HEK293 (cell line): ENCODE results near the gene SLC14A1.

Experiments
- CTCF ChIA-PET: fragments of 350-600 bp; formaldehyde crosslinking; extraction: SDS; loops from one replicate; lab custom pipeline; 2021; ENCODE audit warnings: antibody characterized with exemption; lab: Yijun Ruan, JAX
- POLR2A ChIA-PET: fragments of 300-600 bp; formaldehyde crosslinking; extraction: SDS; loops from one replicate; lab custom pipeline; 2020; ENCODE audit warnings: antibody characterized with exemption, inconsistent platforms; lab: Yijun Ruan, JAX
- H3K27ac ChIP-seq: fragments of 200-500 bp; sonication (Bioruptor generic); 2 replicates; pipeline ENCODE4 v1.5.1; 2014; ENCODE audit warnings: low read depth, low read length, control low read depth, inconsistent platforms; ENCODE audit errors: extremely low read depth
- H3K36me3 ChIP-seq, 2 experiments: fragments of 200-500 bp in 1 of 2; sonication (Bioruptor generic) in 1 of 2; 1 replicate in 1 of 2; 2 replicates in 1 of 2; pipeline ENCODE4 v1.5.1; 2014 to 2017; ENCODE audit warnings: inconsistent platforms in 2 of 2, low read length in 2 of 2; ENCODE audit not compliant: control insufficient read depth in 2 of 2, insufficient read depth in 1 of 2
- H3K4me1 ChIP-seq: fragments of 200-500 bp; sonication (Bioruptor generic); 2 replicates; pipeline ENCODE4 v1.5.1; 2014; ENCODE audit warnings: mild to moderate bottlenecking, low read length, inconsistent platforms; ENCODE audit not compliant: control insufficient read depth, insufficient read depth
- H3K4me3 ChIP-seq: 2 replicates; pipeline ENCODE4 v1.5.1; 2011; ENCODE audit warnings: low read depth, mild to moderate bottlenecking, control low read depth, low read length, moderate library complexity
- H3K9me3 ChIP-seq: fragments of 200-500 bp; sonication (Bioruptor generic); 2 replicates; pipeline ENCODE4 v1.5.1; 2014; ENCODE audit warnings: low read depth, low read length, inconsistent platforms; ENCODE audit not compliant: control insufficient read depth, insufficient read depth
- IKZF3 ChIP-seq: fragments of 450-650 bp; IDR thresholded peaks from 2 replicates; pipeline ENCODE4 v1.5.0; 2018; ENCODE audit warnings: missing biosample characterization, mild to moderate bottlenecking, missing genetic modification characterization, moderate library complexity
- PBX3 ChIP-seq: sonication (generic); formaldehyde crosslinking; IDR thresholded peaks from 2 replicates; pipeline ENCODE4 v1.8.1; 2022; ENCODE audit warnings: mild to moderate bottlenecking, moderate library complexity, missing genetic modification reagents
- PRDM1 ChIP-seq: fragments of 450-650 bp; formaldehyde crosslinking; IDR thresholded peaks from 2 replicates; pipeline ENCODE4; 2016; ENCODE audit warnings: missing biosample characterization, missing genetic modification characterization
- RBAK ChIP-seq: fragments of 450-650 bp; formaldehyde crosslinking; IDR thresholded peaks from 2 replicates; pipeline ENCODE4 v1.5.1; 2016; ENCODE audit warnings: missing biosample characterization, missing genetic modification characterization
- SP3 ChIP-seq: fragments of 450-650 bp; formaldehyde crosslinking; IDR thresholded peaks from 2 replicates; pipeline ENCODE4 v1.5.1; 2016; ENCODE audit warnings: missing biosample characterization, missing genetic modification characterization
- ZBTB11 ChIP-seq: fragments of 450-650 bp; formaldehyde crosslinking; conservative IDR thresholded peaks from 2 replicates; pipeline ENCODE4 v1.5.1; 2016; ENCODE audit warnings: low read depth, missing biosample characterization, missing genetic modification characterization
- ZNF292 ChIP-seq: fragments of 450-650 bp; formaldehyde crosslinking; IDR thresholded peaks from 2 replicates; pipeline ENCODE4 v1.5.1; 2016; ENCODE audit warnings: low read depth, missing biosample characterization, missing genetic modification characterization, borderline replicate concordance
- ZNF324 ChIP-seq: fragments of 450-650 bp; formaldehyde crosslinking; IDR thresholded peaks from 2 replicates; pipeline ENCODE4 v1.5.1; 2016; ENCODE audit warnings: missing biosample characterization, missing genetic modification characterization
- ZNF341 ChIP-seq: fragments of 450-650 bp; formaldehyde crosslinking; IDR thresholded peaks from 2 replicates; pipeline ENCODE4; 2016; ENCODE audit warnings: low read depth, missing biosample characterization, missing genetic modification characterization
- ZNF37A ChIP-seq: fragments of 450-650 bp; IDR thresholded peaks from 2 replicates; pipeline ENCODE4 v1.5.1; 2018; ENCODE audit warnings: missing biosample characterization, missing genetic modification characterization
- ZNF423 ChIP-seq: fragments of 450-650 bp; formaldehyde crosslinking; IDR thresholded peaks from 2 replicates; pipeline ENCODE4 v1.5.1; 2016; ENCODE audit warnings: missing biosample characterization, missing genetic modification characterization
- ZNF544 ChIP-seq: fragments of 450-650 bp; formaldehyde crosslinking; IDR thresholded peaks from 2 replicates; pipeline ENCODE4 v1.5.0; 2017; ENCODE audit warnings: missing biosample characterization, missing genetic modification characterization
- ZNF626 ChIP-seq: fragments of 450-650 bp; sonication (Bioruptor Pico); formaldehyde crosslinking; IDR thresholded peaks from 2 replicates; pipeline ENCODE4 v1.5.1; 2018; ENCODE audit warnings: missing biosample characterization, missing genetic modification characterization, inconsistent platforms
- ZNF707 ChIP-seq: fragments of 450-650 bp; formaldehyde crosslinking; IDR thresholded peaks from 2 replicates; pipeline ENCODE4 v1.5.1; 2016; ENCODE audit warnings: missing biosample characterization, missing genetic modification characterization
- ZNF776 ChIP-seq: fragments of 450-650 bp; formaldehyde crosslinking; IDR thresholded peaks from 2 replicates; pipeline ENCODE4 v1.5.0; 2017; ENCODE audit warnings: missing biosample characterization, missing genetic modification characterization, borderline replicate concordance
- ZNF830 ChIP-seq: fragments of 450-650 bp; IDR thresholded peaks from 2 replicates; pipeline ENCODE4 v1.5.0; 2018; ENCODE audit warnings: missing biosample characterization, missing genetic modification characterization, low read depth, mild to moderate bottlenecking, moderate library complexity
- ZSCAN30 ChIP-seq: fragments of 450-650 bp; IDR thresholded peaks from 2 replicates; pipeline ENCODE4 v1.5.1; 2018; ENCODE audit warnings: missing biosample characterization, mild to moderate bottlenecking, missing genetic modification characterization, moderate library complexity
- ZXDB ChIP-seq: fragments of 450-650 bp; formaldehyde crosslinking; IDR thresholded peaks from 2 replicates; pipeline ENCODE4 v1.5.1; 2016; ENCODE audit warnings: missing biosample characterization, missing genetic modification characterization
- TF ChIP-seq, protein P1 (sequence below): fragments of 450-650 bp; formaldehyde crosslinking; IDR thresholded peaks from 2 replicates; pipeline ENCODE4 v1.5.1; 2016; ENCODE audit warnings: missing biosample characterization, missing genetic modification characterization
- TF ChIP-seq, protein P2 (sequence below): fragments of 450-650 bp; formaldehyde crosslinking; IDR thresholded peaks from 2 replicates; pipeline ENCODE4 v1.5.1; 2016; ENCODE audit warnings: missing biosample characterization, missing genetic modification characterization
- TF ChIP-seq, protein P3 (sequence below): fragments of 450-650 bp; formaldehyde crosslinking; IDR thresholded peaks from 2 replicates; pipeline ENCODE4 v1.5.1; 2016; ENCODE audit warnings: missing biosample characterization, missing genetic modification characterization

Gene SLC14A1

GRCh38 chr18:45775241-45775676, 51.3 kb downstream of the SLC14A1 start:
- Histone ChIP-seq H3K36me3 (no peaks in the 10 kb centered on the region), H3K9me3 (no peaks in the 10 kb centered on the region), H3K4me1 (peaks cover 7% of the 10 kb centered on the region; the same call in 1 of the 2 replicates), H3K27ac (no peak overlapping the region), H3K4me3 (peak overlapping the region; percentile 51)
- ChIA-PET CTCF (interaction anchor here (0.6 to 0.8 kb wide), 2 partner anchors 32 to 309 kb away, joined by 3 to 4 read pairs; no protein-coding TSS in a partner anchor), POLR2A (interaction anchor here (0.7 kb wide), 1 partner anchor 12 kb away, joined by 3 read pairs; no protein-coding TSS in a partner anchor)
- TF ChIP-seq ZSCAN30, result 0 out of 2 replicates have a peak, but pooled peaks have one; percentile 37
- TF ChIP-seq ZXDB, result peak; percentile 49
- TF ChIP-seq ZNF423 (tag by site-specific recombination), result no peak
- no peak for TF ChIP-seq ZNF707 (tag by site-specific recombination)
- TF ChIP-seq, protein P1, sequence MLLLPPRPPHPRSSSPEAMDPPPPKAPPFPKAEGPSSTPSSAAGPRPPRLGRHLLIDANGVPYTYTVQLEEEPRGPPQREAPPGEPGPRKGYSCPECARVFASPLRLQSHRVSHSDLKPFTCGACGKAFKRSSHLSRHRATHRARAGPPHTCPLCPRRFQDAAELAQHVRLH (tag by site-specific recombination), result 0 out of 2 replicates have a peak, but pooled peaks have one; percentile 69
- TF ChIP-seq ZNF341 (tag by site-specific recombination), result no peak
- TF ChIP-seq SP3 (tag by site-specific recombination), result peak; percentile 71
- no peak for TF ChIP-seq ZNF37A (tag by site-specific recombination)
- TF ChIP-seq, protein P2, sequence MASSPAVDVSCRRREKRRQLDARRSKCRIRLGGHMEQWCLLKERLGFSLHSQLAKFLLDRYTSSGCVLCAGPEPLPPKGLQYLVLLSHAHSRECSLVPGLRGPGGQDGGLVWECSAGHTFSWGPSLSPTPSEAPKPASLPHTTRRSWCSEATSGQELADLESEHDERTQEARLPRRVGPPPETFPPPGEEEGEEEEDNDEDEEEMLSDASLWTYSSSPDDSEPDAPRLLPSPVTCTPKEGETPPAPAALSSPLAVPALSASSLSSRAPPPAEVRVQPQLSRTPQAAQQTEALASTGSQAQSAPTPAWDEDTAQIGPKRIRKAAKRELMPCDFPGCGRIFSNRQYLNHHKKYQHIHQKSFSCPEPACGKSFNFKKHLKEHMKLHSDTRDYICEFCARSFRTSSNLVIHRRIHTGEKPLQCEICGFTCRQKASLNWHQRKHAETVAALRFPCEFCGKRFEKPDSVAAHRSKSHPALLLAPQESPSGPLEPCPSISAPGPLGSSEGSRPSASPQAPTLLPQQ, result peak; percentile 30; the same call in 1 of the 2 replicates
- TF ChIP-seq ZBTB11, result 0 out of 2 replicates have a peak, but pooled peaks have one; percentile 19
- TF ChIP-seq PBX3, result peak; percentile 49; the same call in 1 of the 2 replicates

- ChIA-PET POLR2A (no interaction called here), CTCF (interaction anchor here (0.6 to 0.8 kb wide), 2 partner anchors 32 to 308 kb away, joined by 3 to 4 read pairs; no protein-coding TSS in a partner anchor)
- Histone ChIP-seq H3K4me3 (peak overlapping the region; percentile 51), H3K27ac (no peak overlapping the region), H3K9me3 (no peaks in the 10 kb centered on the region), H3K36me3 (no peaks in the 10 kb centered on the region), H3K4me1 (peaks cover 7% of the 10 kb centered on the region; the same call in 1 of the 2 replicates)
- TF ChIP-seq ZNF830 (tag by site-specific recombination), result no peak
- no peak for TF ChIP-seq PRDM1
- no peak for TF ChIP-seq IKZF3 (tag by site-specific recombination)
- TF ChIP-seq ZNF292 (tag by site-specific recombination), result no peak
- no peak for TF ChIP-seq ZNF776 (tag by site-specific recombination)
- no peak for TF ChIP-seq ZNF324 (tag by site-specific recombination)
- TF ChIP-seq PBX3, result no peak
- no peak for TF ChIP-seq ZNF544 (tag by site-specific recombination)
- TF ChIP-seq RBAK (tag by site-specific recombination), result no peak
- TF ChIP-seq, protein P3, sequence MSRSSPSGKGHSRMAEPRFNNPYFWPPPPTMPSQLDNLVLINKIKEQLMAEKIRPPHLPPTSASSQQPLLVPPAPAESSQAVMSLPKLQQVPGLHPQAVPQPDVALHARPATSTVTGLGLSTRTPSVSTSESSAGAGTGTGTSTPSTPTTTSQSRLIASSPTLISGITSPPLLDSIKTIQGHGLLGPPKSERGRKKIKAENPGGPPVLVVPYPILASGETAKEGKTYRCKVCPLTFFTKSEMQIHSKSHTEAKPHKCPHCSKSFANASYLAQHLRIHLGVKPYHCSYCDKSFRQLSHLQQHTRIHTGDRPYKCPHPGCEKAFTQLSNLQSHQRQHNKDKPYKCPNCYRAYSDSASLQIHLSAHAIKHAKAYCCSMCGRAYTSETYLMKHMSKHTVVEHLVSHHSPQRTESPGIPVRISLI (tag by site-specific recombination), result no peak
- no peak for TF ChIP-seq ZNF626 (tag by site-specific recombination)
Observed at GRCh38 chr18:45775743-45776142, 51.8 kb downstream of the SLC14A1 start.
